GM12878 (cell line): ENCODE results near the gene HMGN4. TPM values are rescaled to one million over a fixed set of nuclear protein-coding genes. Genes with fewer than 3 reads are reported as not detected.

Experiments used
- BRCA1 ChIP-seq: IDR thresholded peaks from 2 replicates; pipeline ENCODE4 v1.6.1; 2011; ENCODE audit warnings: low read depth, low read length, improper control_type of control experiment
- CREB1 ChIP-seq: IDR thresholded peaks from 2 replicates; pipeline ENCODE4 v1.6.1; 2012; ENCODE audit warnings: low read depth, mild to moderate bottlenecking, inconsistent platforms
- ESRRA ChIP-seq: IDR thresholded peaks from 2 replicates; pipeline ENCODE4 v1.6.1; 2012; ENCODE audit warnings: mild to moderate bottlenecking, low read length, improper control_type of control experiment
- MLLT1 ChIP-seq: fragments of 450-650 bp; IDR thresholded peaks from 2 replicates; pipeline ENCODE4 v1.6.1; 2016; ENCODE audit warnings: mild to moderate bottlenecking
- POLR2AphosphoS5 ChIP-seq: IDR thresholded peaks from 2 replicates; pipeline ENCODE4 v1.6.1; 2011; ENCODE audit warnings: mild to moderate bottlenecking, low read length, inconsistent platforms
- RUNX3 ChIP-seq: IDR thresholded peaks from 2 replicates; pipeline ENCODE4 v1.6.1; 2012; ENCODE audit warnings: low read length, inconsistent platforms
- TAF1 ChIP-seq: IDR thresholded peaks from 2 replicates; pipeline ENCODE4 v1.6.1; 2011; ENCODE audit warnings: mild to moderate bottlenecking, low read depth, low read length, borderline replicate concordance
- USF2 ChIP-seq: IDR thresholded peaks from 2 replicates; pipeline ENCODE4 v1.6.1; 2011; ENCODE audit warnings: low read depth, low read length, improper control_type of control experiment, borderline replicate concordance
- ZNF24 ChIP-seq: fragments of 450-650 bp; IDR thresholded peaks from 2 replicates; pipeline ENCODE4 v1.6.1; 2017; ENCODE audit warnings: antibody characterized with exemption, mild to moderate bottlenecking
- ZNF384 ChIP-seq: IDR thresholded peaks from 2 replicates; pipeline ENCODE4 v1.6.1; 2012; ENCODE audit warnings: low read depth, mild to moderate bottlenecking, low read length, improper control_type of control experiment, borderline replicate concordance
- ZSCAN29 ChIP-seq: fragments of 450-650 bp; IDR thresholded peaks from 2 replicates; pipeline ENCODE4 v1.6.1; 2017; ENCODE audit warnings: mild to moderate bottlenecking, moderate library complexity
- polyA plus RNA-seq, 11 experiments: library from polyadenylated mRNA; depleted of rRNA in 4 of 11; unstranded in 6 of 11; stranded (reverse) in 5 of 11; fragments of >200 nt; fragmentation: Nextera tagmentation in 4 of 11; fragmentation: Illumina TruSeq in 1 of 11; extraction: Ambion mirVana in 4 of 11; extraction: Trizol in 1 of 11; gene quantifications; 1 replicate in 1 of 11; 2 replicates in 10 of 11; pipeline versions ENCODE4 v1.2.1 to v1.2.3, GENCODE V29; 2011 to 2016; ENCODE audit warnings: inconsistent platforms in 2 of 11, missing spikeins in 2 of 11, low read depth in 1 of 11
- total RNA-seq, 4 experiments: library from RNA; depleted of rRNA in 3 of 4; stranded (reverse); fragments of >200 nt in 3 of 4; fragmentation: Illumina TruSeq in 1 of 4; extraction: Trizol in 1 of 4; gene quantifications; 2 replicates each; pipeline versions ENCODE4 v1.2.1 to v1.2.3, GENCODE V29; 2013 to 2021

The HMGN4 gene
- total and polyA plus RNA-seq, 10 of the 15 experiments (the other 5 are each of a cell fraction or from before 2014, with no cell fraction given): 26.7 to 99.1 (median 76.7) TPM

- TF ChIP-seq TAF1 (peak; percentile 27; the same call in 1 of the 2 replicates), USF2 (no peak), CREB1 (peak; percentile 65; the same call in 1 of the 2 replicates), ZNF24 (no peak), POLR2AphosphoS5 (peak; percentile 15; the same call in 1 of the 2 replicates), MLLT1 (peak; percentile 38), ZSCAN29 (no peak), BRCA1 (no peak), ZNF384 (peak; percentile 72; the same call in 1 of the 2 replicates), RUNX3 (peak; percentile 21; the same call in 1 of the 2 replicates), ESRRA (0 out of 2 replicates have a peak, but pooled peaks have one; percentile 6)
Measured at GRCh38 chr6:26536571-26537159, 1.5 kb upstream of the HMGN4 start (continued).
